CD4-positive, alpha-beta T cell treated with Interleukin-6 at 100 ng/mL for 8 hours (primary cell): Measurements from ENCODE around the gene FUBP3.

Experiments
- DNase-seq: peaks from one replicate; pipeline ENCODE4 v3.0.0-alpha.2; 2020; ENCODE audit warnings: mixed read lengths, low spot score

The FUBP3 gene

GRCh38 chr9:130607640-130608420, 28.5 kb downstream of the FUBP3 start:
- no peak for DNase-seq

GRCh38 chr9:130608554-130609134, 29.3 kb downstream of the FUBP3 start:
- no peak for DNase-seq

- no peak for DNase-seq
Observed at GRCh38 chr9:130609163-130609562, 29.8 kb downstream of the FUBP3 start.

DNA sequence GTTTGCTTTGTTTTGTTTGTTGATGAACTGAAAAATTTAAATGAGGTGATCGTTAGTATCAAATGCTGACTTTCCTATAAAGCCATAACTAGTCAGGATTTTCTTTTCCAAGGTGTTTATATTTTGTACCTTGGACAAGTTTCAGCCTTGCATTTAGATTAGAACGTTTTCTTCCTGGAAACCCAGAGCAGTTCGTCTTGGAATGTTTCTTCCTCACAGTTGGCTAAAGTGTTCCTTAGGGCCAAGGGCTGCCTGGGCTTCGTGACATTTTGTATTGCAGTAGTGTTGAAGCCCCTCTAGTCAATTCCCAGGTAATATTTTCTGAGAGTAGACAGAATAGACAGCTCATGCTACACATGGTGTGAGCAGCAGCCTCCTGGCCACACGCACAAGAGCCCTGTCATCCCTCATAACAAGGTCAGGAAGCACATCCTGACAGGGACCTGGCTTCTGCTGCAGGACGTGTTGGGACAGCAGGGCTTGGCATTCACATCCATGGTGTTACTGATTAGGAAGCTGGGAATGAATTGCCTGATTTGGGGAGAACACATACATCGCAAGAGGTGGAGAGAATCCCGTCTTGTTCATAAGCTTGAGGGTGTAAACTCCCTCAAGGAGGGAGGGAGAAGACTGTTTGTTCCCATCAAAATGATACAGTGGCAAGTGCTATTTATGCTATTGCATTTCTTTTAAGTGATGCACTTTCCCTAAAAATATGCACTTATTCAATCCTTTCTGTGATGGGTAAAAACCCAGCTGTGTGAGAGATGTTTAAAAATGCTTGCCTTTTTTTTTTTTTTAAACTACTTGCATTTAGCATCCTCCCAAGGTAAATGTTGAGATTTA, 31.7 kb downstream of the FUBP3 start:
- DNase-seq: no peak

DNA sequence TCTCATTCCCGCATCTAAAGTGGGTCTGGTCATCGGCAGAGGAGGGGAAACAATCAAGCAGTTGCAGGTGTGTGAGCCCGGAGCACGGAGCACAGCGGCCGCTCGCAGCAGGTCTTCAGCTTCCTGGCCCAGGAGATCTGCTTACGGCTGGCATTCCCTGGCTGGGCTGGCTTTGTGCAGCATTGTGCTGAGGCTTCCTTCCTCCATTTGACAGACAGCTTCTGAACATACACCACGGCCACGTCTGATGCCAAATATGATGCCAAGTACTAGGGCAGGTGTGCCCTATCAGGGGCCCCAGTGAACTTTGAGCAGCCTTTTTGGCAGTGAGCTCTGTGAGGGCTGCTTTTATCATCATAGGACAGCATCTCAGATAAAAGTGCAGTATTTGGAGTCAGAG, 37.1 kb downstream of the FUBP3 start:
- no peak for DNase-seq

GRCh38 chr9:130623466-130623865, 44.1 kb downstream of the FUBP3 start:
- no peak for DNase-seq

DNA sequence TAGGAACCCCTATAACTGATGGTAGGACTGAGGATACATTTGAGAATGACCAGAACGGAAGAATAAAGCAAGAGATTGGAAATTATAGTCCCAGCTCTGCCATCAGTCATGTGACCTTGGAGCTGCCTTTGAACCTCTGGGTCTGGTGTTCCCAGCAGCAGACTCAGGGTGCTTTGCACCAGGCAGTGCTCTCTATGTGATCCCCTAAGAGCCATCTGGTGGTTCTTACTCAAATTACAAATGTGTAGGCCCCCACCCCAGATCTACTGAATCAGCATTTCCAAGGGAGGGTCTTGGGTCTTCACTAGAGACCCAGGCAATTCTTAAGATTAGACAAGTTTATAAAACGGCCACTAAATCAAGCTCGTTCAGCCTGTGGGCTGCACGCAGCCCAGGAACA, 44.8 kb downstream of the FUBP3 start:
- DNase-seq: no peak

DNA sequence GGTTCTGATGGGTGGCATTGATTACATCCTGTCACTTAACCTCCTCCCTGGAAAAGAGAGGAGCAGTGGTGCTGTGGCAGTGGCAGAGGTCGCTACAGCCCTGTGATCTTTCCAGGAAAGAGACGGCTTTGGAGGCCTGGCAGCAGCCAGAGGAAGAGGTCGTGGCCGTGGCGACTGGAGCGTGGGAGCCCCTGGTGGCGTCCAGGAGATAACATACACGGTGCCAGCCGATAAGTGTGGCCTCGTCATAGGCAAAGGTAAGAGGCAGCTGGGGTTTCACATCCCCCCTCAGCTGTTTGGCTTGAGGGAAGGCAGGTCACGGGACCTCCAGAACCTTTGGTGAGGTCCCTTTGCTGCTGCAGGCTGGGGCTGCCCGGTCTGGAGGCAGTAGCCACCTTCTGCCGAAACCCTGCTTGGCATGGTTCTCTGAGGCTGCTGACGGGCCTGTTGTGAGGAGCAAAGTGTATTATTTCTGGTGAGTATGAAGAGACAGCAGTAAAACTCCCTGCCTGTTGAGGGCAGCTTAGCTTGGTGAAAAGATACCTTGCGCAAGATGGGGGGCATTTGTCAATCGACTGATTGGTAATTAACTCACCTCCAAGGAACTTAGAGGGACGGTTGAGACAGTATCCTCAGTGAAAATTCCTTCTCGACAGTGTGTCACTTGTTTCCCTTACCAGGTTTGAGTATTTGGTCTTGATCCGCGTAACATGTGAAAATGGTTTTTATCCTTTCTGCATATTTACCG, 47.0 kb downstream of the FUBP3 start:
- no peak for DNase-seq

GRCh38 chr9:130627051-130627450, 47.7 kb downstream of the FUBP3 start:
- DNase-seq: no peak

- no peak for DNase-seq
Observed at GRCh38 chr9:130627896-130628792, 48.8 kb downstream of the FUBP3 start.

DNA sequence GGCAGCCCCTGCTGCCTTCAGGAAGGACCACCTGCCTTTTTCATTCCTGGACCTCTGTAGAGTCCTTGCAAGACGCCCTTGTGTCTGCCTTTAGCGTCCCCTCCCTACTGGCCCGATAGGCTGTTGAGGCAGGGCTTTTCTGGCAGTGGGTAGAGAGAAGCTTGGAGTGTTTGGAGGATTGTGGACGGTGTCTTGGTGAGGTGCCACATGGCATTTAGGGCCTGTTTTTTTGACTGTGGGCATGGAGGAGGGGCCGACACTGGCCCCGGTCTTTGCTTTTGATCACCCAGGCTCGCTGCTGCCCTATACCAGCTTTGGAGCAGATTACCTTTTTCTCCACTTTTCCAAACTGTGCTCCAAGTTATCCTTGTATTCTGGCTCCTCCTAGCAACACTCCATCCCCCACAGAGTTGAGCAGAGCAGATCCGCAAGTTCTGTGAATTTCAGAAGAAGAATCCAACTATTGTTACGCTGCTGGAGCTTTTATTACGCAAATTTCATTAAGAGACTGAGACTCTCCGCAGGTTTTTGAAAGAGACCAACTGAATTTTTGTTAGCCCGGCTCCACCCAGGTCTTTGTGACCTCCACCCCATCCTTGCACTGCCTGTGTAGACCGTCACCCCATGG, 50.2 kb downstream of the FUBP3 start:
- no peak for DNase-seq

- no peak for DNase-seq
Observed at GRCh38 chr9:130630071-130630450, 50.7 kb downstream of the FUBP3 start.

DNA sequence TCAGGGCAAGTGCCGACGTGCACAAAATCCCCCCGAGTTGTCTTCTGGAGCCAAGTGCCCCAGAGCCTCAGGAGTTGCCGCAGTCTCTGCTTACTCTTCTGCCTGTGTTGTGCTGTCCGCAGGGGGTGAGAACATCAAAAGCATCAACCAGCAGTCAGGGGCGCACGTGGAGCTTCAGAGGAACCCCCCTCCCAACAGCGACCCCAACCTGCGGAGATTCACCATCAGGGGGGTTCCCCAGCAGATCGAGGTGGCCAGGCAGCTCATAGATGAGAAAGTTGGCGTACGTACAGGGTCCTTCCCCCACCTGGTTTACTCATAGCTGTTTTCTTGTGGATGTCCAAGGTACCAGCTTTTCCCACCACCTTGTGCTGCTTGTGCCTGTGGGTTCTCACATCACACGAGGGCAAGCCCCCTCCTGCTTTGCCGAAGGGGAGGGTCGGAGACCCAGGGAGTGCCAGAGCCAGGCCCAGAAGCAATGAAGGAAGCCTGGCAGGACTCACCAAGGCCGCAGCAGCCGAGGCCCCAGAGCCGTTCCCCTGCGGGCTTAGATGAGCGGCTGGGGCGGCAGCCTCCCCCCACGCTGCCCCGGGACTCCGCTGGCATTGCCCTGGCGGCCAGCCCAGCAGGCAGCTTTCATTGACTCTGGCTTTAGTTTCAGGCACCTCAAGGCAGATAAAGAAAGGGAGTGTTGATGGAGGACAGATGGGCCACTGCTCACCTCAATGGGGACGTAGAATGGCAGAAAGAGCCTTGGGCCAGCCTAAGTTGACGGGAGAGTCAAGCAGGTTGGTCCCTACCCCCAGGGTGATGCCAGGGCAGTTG, 51.3 kb downstream of the FUBP3 start:
- DNase-seq: no peak

DNA sequence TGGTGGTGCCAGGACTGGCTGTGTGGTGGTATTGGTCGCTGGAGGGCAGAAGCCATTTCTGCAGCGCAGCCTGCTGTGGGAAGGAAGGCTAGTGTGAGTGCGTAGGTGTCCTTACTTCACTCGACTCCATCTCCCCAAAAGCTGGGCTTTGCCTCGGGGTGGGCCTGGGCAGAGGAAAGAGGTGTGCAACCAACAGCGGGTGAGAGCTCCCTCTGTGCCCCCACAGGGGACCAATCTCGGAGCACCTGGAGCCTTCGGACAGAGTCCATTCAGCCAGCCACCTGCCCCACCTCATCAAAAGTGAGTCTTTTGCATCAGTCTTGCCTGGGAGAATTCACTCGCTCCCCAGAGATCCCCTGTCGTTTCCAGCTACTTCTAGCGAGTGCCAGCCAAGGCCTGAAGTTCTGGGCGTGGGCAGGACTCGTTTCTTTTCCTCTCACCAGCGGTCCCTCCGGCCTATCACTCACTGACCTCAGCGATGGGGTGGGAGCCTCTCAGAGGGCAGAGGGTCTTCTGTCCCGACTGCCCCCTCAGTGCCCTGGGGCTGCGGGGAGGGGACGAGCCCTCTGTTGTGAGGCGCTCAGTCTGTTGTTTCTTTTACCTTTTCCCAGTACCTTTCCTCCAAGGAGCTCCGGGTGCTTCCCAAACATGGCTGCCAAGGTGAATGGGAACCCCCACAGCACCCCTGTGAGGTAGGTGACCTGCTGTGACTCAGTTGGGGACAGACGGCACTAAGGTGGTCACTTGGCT, 52.1 kb downstream of the FUBP3 start:
- no peak for DNase-seq

GRCh38 chr9:130632081-130632710, 52.8 kb downstream of the FUBP3 start:
- no peak for DNase-seq

- no peak for DNase-seq
Observed at GRCh38 chr9:130632841-130633240, 53.5 kb downstream of the FUBP3 start.

GRCh38 chr9:130633336-130634190, 54.2 kb downstream of the FUBP3 start:
- no peak for DNase-seq
